NCI-H1092 (cell line): ENCODE data around the gene GNGT1.
"Not testable (repeated sequence)": the region's sequence is repeated elsewhere in the genome, so short reads cannot be mapped to it uniquely, and the experiment has no call there.

ENCODE experiments used
- DNase-seq: peaks from one replicate; lab custom pipeline; 2025; lab: John Stamatoyannopoulos, UW

GNGT1 gene

DNA sequence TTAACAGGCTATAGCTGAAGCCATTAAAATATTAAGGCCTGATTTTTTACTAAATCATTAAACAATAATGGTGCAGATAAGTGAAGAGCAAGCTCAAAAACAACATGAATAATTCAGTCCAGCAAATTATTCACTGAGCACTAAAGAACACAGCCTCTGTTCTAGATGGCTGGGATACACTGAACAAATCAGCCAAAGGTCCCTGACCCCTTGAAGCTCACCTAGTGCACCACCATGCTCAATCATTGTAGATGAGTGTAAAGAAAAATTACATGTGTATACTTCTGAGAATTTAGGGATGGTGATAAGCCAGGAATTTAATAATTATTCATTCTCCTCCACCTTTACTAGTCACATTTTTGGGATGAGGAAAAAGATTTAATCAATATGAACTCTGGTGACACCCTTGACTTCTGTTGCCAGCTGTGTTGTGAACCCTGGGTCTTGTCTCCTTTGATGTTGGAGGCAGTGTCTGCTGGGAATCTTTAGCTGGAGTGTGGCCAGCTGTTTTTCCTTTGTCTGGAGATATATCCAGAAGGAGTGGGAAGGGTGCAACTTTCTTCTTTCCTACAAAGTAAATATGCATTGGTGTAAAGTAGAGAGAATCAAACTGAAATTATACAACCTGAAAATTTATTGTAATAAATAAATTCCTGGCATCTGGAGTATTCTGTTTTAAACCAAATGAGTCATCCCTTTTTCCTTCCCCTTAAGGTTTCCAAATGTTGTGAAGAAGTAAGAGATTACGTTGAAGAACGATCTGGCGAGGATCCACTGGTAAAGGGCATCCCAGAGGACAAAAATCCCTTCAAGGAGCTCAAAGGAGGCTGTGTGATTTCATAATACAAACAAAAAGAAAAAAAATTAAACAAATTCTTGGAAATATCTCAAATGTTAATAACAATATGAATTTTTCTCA, 4.0 kb downstream of the GNGT1 start:
- no peak for DNase-seq

DNA sequence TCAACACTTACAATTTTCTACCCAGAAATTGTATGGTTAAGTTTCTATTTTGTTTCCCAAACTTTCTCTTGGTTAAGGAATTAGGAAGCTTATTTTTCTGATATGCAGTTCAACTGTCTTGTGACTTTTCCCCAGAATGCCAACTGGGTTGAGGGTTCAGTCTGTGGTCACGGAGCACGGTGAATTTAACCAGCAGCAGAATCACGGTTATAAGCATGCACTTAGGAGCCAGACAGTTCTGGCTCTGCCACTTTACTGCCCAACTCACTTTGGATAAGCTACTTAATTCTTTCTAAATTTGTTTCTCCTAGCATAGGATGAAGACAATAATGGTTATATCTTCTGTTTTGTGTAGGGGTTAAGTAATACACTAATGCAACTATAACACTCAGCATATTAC, 4.9 kb downstream of the GNGT1 start:
- DNase-seq: not testable (repeated sequence)

DNA sequence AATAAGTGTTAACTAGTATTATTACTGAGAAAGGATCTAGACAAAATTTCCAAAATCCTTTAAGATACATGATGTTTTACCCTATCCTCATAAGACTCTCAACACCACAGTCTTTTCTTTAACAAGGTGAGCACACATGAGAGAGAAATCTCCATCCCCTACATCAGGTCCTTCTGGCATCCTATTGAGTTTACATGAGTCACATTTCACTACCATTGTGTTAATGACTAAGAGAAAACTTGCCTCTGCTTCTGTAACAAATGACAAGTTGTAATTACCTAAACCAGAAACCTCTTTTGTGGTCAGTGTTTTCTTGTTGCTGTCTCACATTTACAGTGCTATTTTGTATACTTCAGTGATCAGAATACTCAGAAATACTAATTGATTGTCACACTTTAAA, 5.3 kb downstream of the GNGT1 start:
- not testable (repeated sequence) for DNase-seq

DNA sequence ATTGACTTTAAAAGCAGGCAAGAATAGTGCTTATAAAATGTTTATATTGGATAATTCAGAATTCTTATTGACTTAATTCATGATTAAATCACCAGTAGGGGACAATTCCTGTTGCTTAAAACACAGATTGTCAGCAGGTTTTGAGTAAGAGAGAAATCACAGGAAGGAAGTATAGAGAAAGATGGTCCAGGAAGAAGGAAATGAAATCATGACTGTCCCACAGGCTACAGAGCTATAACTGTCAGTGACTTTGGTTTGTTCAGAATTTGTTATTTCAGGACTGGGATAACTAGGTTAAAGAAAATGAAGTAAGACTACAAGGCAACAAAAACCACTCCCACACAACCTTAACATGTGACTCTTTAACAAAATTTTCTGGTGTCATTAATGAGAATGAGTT, 6.8 kb downstream of the GNGT1 start:
- no peak for DNase-seq

DNA sequence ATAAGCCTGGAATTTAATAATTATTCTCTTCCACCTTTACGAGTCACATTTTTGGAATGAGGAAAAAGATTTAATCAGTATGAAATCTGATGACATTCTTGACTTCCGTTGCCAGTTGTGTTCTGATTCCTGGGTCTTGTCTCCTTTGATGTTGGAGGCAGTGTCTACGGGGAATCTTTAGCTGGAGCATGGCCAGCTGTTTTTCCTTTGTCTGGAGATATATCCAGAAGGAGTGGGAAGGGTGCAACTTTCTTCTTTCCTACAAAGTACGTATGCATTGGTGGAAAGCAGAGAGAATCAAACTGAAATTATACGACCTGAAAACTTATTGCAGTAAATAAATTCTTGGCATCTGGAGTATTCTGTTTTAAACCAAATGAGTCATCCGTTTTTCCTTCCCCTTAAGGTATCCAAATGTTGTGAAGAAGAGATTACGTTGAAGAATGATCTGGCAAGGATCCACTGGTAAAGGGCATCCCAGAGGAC, 8.3 kb downstream of the GNGT1 start:
- DNase-seq: no peak

DNA sequence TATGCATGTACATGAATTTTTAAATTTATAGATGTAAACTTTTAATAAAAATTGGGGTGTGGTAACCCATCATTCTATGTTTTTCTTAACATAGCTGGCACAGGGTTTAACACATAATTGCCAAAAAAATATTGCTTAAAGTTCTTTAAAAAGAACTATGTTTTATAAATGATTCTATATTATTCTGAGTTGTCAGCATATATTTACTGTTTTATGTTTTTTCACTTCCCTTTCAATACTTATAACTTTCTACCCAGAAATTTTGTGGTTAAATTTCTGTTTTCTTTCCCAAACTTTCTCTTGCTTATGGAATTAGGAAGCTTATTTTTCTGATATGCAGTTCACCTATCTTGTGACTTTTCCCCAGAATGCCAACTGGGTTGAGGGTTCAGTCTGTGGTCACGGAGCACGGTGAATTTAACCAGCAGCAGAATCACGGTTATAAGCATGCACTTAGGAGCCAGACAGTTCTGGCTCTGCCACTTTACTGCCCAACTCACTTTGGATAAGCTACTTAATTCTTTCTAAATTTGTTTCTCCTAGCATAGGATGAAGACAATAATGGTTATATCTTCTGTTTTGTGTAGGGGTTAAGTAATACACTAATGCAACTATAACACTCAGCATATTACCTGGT, 9.0 kb downstream of the GNGT1 start:
- DNase-seq: not testable (repeated sequence)

DNA sequence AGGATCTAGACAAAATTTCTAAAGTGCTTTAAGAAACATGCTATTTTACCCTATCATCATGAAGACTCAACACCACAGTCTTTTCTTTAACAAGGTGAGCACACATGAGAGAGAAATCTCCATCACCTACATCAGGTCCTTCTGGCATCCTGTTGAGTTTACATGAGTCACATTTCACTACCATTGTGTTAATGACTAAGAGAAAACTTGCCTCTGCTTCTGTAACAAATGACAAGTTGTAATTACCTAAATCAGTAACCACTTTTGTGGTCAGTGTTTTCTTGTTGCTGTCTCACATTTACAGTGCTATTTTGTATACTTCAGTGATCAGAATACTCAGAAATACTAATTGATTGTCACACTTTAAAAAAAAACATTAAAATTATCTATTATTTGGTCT, 9.5 kb downstream of the GNGT1 start:
- not testable (repeated sequence) for DNase-seq

DNA sequence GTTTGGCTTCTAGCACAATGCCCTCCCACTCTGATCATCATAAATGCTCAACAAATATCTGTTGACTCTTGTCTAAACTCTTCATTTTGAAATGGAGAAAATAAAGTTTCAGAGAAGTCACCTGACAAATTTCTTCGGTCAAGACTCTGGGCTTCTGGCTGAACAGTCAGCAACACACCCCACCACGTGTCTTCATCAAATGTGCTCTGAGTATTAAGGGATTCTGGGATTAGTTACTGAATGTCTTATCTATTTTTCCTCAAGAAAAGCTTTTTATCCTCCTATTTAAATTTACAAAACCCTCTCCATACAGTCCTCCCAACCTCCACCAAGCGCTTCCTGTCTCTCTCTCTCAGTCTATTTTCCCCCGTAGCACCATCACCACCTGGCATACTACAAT, 9.9 kb downstream of the GNGT1 start:
- DNase-seq: not testable (repeated sequence)

DNA sequence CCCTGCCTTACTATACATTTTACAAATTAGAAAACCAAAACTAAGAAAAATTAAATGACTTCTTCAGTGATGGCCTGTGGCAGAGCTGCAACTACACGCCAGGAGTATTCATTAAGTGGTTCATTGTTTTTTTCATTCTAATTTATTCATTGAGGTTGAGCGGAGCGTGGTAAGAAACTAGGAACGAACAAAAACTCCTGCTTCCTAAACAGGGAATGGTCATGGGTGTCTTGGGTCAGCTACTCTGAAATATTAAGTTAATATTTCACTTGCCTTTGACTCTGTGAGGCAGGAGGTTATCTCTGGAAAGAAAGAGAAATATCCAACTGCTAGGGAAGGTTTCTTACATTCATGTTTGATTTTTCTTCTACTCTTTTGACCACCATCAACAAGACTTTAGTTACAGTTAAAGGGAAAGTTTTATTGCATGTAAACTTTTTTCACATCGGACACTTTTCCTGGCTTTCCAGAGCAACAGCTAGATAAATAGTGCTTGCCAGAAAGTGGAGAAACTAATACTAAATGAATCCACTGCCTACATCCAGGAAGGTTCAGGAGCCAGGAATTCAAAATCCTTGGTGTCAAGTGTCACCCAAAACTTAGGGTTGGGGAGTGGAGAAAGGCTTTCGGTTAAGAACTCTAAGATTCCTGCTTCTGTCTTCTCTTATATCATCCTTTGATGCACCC, 14.3 kb downstream of the GNGT1 start:
- DNase-seq: no peak

DNA sequence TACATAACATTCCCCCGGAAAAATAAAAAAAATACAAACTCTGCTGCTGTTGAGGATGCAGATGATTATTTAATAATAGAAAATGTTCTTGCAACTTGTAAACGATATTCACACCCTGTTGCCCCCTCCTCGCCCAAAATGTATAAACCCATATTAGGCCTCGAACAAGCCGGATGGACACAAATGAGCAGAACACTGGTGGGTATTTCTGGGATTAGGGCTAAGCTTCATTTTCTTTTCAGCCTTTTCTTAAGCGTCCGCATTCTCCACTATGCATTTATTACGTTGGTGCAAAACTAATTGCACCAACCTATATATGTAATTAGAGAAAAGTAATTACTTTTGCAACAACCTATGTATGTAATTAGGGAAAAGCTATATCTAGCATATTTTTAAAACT, 14.8 kb downstream of the GNGT1 start:
- no peak for DNase-seq

DNA sequence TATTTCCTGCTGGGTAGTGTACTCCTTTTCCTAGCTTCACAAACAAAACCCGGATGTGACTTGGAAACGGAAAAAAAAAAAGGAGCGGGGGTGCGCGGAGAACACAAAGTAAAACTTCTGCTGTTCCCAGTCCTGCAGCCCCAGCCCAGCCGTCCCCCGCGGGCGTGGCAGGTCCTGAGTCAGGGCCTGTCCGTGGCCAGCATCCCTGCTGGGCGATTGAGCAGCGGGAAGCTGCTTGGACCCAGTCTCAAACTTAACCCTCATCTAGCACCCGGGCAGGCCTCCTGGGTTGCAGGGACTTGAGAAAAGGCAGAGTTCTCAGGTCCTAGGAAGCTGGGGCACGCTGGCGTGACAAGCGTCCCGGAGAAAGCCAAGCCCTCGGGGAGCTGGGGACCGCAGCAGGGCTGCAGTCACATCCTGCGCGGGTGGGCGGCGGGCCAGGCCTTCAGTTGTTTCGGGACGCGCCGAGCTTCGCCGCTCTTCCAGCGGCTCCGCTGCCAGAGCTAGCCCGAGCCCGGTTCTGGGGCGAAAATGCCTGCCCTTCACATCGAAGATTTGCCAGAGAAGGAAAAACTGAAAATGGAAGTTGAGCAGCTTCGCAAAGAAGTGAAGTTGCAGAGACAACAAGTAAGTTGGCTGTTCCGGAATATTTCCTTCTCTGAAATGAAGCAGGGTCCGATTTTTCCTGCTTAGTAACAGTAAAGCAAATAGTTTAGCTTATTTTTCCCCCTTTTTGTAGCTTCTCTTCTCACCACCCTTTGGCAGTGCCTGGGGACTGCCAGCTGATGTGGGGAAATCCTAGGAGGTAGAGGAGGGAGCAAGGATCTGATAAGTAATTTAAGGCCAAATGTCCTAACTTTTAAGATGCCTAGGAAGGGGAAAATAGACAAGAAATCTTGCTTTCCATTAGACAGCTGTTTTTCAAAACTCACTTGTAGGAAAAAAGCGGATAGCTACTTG, 15.5 kb downstream of the GNGT1 start, which contains the start of gene GNG11:
GNG11 (plus strand) TSS at position 129 of the 960 bp plus-strand sequence; CDS start at position 532, 403 bp downstream.
- no peak for DNase-seq

DNA sequence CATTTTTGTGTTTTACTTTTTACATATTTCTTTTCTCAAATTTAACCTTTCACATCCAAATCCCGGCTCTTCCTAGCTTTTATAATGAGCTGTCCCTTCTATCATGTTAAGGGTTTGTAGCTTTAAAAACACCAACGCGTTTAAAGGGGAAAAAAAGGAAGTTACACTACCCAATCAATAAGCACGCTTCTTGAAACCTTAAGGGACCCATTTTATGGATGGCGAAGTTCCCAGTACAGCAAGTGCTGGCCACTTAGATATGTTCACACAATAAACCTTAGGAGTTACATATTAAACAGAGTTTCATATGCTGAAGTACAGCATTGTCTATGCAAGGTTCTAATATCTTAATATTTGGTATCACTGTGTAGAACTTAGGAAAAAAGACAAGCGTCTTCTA, 16.9 kb downstream of the GNGT1 start:
- no peak for DNase-seq

DNA sequence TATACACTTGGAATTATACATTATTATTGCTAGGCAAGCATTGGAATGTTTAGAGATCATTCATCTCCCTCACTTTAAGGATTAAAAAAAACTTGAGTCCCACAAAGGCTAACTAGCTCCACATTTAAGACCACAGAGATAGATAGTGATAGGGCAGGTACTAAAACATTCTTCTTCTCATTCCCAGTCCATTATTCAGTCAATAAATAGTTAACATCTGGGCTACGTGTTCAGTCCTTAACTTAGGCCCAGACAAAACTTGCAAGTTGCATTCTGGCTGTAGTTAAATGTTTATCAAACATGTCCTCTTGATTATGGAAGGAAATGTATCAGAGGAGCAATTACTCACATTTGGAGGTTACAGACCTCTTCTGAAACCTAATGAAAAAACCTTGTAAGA, 17.6 kb downstream of the GNGT1 start:
- DNase-seq: no peak

DNA sequence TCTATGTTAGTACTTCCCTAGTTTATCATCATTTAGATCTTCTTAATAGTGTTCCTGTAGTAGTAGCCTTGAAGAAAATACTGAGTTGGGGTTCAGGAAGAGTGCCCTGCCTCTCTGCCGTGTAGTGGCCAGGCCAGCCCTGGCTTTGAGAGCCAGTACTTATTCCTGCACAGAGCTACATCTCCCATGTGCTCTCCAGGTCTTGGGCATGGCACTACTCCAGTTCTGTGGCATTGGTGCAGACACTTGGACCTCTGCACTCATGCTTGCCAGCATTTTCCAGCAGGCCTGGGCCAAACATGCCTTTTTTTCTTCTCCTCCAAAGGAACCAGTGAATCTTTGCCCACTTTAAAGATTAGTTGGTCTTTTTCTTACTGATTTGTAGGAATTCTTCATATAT, 20.4 kb downstream of the GNGT1 start:
- no peak for DNase-seq

DNA sequence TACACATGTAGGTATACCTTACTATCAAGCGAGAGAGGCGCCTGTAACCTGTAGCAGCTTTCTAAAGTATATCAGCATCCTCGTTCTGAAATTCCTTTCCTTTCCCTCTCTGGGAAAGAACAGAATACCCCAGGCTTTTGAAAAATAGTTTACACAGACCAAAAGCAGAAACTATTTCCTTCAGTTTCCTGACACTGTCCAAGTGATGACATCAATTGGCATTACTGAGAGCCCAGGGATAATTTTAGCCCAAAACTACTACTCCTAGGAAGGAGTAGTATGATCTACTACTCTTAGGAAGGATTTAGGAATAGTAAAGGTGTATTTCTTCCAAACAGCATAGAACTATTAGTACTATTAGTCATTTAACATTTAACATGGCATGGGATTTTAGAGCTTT, 21.2 kb downstream of the GNGT1 start:
- DNase-seq: no peak

DNA sequence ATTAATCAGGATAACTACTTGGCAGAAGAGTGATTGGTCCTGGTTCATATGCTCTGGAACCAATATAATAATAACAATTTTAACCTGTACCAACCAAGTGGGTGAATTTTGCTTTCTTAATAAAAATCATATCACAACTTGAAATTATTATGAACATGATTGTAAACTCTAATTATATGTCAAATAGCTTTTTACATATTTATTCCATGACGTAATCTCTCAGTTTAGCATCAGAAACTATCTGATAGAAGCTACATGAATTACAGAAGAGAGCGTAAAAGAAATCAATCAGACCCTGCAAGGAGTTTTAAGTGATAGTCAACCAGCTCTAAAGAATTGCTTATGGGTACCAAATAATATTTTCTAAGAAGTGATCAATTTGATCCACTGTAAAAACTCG, 25.3 kb downstream of the GNGT1 start:
- DNase-seq: no peak

DNA sequence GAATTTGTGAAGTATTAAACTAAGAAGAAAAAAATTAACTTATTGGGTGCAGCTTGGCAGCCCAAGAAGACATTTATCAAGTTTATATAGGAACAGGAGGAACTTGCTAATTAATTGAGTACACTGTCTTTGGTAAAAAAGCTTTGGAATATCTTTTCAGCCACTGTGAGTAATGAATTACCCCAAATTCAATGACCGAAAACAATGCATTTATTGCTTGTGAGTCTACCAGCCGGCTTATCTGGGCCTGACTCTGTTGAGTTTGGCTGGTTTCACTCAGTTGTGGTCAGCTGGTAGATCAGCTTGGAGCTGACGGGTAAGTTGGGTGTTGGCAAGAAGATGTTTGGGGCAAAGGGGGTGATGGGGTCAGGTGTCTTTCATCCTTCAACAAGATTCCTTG, 26.8 kb downstream of the GNGT1 start:
- no peak for DNase-seq

DNA sequence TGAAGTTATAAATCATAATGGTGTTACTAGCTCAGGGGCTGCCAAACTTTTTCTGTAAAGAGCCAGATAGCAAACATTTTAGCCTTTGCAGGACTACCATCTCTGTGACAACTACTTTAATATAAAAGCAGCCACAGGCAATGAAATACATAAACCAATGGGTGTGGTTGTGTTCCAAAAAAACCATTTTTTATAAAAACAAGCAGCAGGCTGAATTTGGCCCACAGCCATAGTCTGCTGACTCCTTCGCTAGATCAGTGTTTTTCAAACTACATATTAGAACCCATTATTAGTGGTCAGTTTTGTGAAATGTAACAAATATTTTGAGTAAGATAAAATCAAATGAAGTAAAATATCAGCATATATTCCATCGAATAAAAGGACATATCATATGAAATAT, 28.7 kb downstream of the GNGT1 start:
- no peak for DNase-seq

DNA sequence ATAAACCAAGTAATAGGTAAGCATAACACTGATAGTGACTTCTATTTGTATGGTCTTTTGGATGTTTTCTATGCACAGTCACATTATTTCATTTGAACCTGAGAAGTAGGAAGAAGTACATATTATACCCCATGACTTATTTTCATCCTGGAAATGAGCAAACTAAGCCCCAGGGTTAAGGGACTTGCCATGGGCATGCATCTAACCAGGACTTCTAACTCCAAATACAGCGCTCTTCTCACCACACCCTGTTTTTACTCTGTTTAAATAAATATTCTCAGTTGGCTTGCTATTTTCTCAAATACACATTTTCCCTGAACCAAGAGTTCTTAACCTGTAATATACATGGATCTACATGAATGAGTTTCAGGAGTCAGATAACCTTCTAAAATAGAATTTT, 31.5 kb downstream of the GNGT1 start:
- DNase-seq: no peak

DNA sequence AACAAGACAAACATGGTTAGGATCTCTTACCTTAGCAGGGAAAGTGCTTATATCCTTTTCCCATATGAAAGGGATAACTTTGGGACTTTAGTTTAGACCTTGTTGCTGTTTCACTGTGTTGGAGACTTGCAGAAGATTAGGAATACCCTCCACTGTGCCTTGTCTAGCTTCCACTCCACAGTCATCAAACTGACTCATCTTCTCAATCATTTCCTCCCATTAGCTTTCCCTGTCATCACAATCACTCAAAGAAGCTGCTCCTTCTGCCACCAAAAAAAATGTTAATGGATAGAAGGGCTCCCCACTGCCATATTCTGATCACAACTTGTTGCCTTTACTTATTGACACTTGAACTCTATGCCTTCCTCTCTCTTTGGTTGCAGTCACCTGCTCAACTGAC, 31.9 kb downstream of the GNGT1 start:
- DNase-seq: no peak

DNA sequence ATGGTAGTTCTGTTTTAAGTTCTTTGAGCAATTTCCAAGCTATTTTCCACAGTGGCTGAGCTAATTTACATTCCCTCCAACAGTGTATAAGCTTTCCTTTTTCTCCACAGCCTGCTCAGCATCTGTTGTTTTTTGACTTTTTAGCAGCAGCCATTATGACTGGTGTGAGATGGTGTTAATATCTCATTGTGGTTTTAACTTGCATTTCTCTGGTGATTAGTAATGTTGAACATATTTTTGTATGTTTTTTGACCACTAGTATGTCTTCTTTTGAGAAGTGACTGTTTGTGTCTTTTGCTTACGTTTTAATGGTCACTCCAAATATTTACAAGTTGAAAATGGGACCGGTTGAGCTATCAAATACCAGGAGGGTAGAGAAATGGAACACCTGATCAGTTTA, 35.6 kb downstream of the GNGT1 start:
- no peak for DNase-seq
